GM18951 (cell line): ENCODE measurements around the gene RAB6A.

Experiments
- POLR2A ChIP-seq: IDR thresholded peaks from 4 replicates; pipeline ENCODE4 v1.6.1; 2011; ENCODE audit warnings: mild to moderate bottlenecking; ENCODE audit not compliant: insufficient read length, insufficient read depth; ENCODE audit errors: extremely low read depth
- in situ Hi-C: fragments of 300-500 bp; cut with MboI; formaldehyde crosslinking; loops from one replicate; pipeline ENCODE4 v1.12.0; 2022; ENCODE audit warnings: low sequenced_read_pairs, mixed read lengths, inconsistent platforms; ENCODE audit not compliant: unreplicated experiment

RAB6A gene

GRCh38 chr11:73651661-73652045 lies 109.2 kb downstream of the RAB6A start:
- in situ Hi-C loops = no loop called here
- no peak for TF ChIP-seq POLR2A

GRCh38 chr11:73651252-73651651 lies 109.6 kb downstream of the RAB6A start:
- in situ Hi-C loops = no loop called here
- TF ChIP-seq POLR2A = no peak

- no peak for TF ChIP-seq POLR2A
- in situ Hi-C loops = no loop called here
These were observed 110.5 kb downstream of the RAB6A start for GRCh38 chr11:73650400-73650799.

DNA sequence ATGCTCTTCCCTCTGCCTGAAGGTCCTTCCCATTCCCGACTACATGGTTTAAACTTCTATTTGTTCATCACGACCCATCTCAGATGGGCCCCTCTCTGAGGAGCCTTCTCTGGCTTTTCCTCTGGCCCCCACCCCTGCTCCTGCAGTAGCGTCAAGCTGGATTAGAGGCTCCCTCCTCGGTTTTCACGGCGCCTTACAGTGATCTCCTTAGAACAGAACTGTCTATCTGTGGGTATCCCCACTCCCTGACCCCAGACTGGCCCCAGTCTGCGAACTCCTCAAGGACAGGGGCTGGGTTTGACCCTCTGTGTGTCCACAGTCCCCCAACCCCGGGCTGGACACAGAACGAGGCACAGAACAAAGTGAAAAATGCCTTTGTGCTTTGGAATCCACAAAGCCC lies 111.7 kb downstream of the RAB6A start:
- in situ Hi-C loops = no loop called here
- TF ChIP-seq POLR2A = no peak

DNA sequence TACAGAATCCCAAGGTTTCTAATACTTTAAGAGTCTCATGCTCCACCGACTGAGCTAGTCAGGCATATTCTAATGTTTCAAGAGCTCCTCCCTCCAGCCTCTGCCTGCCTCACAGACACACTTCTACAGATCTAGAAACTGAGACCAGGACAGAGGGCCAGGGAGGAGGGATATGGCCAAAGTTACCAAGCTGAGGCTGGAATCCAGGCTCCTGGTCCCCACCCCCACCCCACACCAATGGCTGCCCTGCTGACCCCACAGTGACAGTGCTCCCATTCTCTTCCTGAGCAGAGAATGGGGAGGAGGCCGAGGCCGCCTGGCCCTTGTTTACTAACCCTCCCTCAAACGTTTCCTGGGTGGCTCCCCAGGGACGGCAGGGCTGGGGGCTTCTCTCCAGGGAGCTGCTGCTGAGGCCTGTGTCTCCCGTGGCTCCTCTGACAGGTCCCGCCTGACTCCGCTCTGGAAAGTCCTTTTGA lies 112.3 kb downstream of the RAB6A start:
- in situ Hi-C loops = no loop called here

GRCh38 chr11:73648121-73648520 lies 112.8 kb downstream of the RAB6A start:
- TF ChIP-seq POLR2A = no peak
- in situ Hi-C loops = no loop called here

More for the DNA sequence above, 112.3 kb downstream of the RAB6A start:
- no peak for TF ChIP-seq POLR2A

DNA sequence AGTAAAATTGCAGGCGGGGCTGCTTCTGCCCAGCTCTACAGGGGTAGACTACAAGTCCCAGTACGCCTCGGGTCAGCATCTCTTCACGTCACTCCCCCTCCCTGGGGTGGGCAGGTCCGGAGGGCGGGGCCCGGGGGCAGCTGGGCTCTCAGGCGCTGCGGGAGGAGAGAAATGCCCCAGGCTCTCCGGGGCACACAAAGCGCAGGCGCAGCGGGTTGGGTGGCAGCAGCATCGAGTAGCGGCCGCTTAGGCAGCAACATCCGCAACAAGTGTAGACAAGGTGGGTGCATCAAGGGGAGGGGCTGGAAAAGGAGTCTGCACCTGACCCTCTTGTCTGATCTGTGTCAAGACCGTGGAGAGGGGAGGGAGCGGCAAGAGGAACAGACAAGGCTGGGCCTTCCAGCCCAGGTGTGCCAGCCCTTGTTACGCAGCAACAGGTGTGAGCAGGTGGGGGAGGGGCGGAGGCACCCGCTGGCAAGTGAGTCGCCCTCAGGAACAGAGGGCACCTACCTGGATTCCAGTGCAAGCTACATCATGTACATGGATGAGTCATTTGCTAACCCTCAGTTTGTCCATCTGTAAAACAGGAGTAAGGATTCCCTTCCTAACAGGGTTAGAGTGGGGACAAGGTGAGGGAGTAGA lies 113.3 kb downstream of the RAB6A start:
- TF ChIP-seq POLR2A = no peak
- in situ Hi-C loops = no loop called here

GRCh38 chr11:73645972-73646631 lies 114.8 kb downstream of the RAB6A start, which contains the start of gene PLEKHB1:
Gene PLEKHB1 (plus strand): TSS chr11:73646581. CDS start chr11:73646609, 28 bp downstream.
- no peak for TF ChIP-seq POLR2A
- in situ Hi-C loops = no loop called here

DNA sequence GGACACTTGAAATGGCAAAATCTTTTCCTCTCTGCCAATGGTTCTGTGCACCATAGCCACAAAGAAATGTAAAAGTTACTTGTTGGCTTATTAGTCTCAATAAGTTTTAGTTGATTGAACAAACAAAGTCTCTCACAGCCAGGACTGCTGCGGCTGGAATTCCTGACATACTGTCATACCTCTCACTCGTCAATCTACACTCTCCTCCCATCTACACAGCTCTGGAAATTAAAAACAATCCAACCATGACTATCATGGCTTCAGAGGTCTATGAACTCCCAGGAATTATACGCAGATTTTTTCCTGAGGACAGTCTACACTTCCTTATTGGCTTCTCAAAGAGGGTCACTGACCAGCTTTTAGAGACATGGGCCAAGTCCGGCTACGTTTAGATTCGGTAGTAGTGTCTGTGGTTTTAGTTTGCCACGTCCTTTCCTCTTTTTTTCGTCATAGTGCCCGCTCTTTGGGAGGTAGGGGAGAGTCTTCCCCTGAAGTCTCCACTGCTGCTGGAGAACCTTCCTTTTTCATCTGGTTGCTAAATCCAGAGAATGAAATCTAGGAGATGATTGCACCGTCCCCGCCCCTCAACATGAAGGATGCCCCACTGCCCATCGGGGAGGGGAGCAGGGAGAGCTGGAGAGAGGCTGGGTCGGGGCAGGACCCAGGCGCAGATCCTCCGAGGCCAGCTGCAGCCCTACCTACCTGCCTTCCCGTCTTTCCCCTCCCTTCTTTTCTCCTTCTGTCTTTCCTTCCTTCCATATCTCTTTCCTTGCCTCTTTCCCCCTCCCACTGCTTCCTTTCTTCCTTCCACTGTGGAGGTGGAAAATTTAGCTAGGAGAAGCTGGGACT lies 115.5 kb downstream of the RAB6A start:
- no peak for TF ChIP-seq POLR2A
- in situ Hi-C loops = no loop called here

GRCh38 chr11:73641668-73642067 lies 119.2 kb downstream of the RAB6A start:
- TF ChIP-seq POLR2A = no peak
- in situ Hi-C loops = no loop called here

GRCh38 chr11:73640592-73640991 lies 120.3 kb downstream of the RAB6A start:
- no peak for TF ChIP-seq POLR2A
- in situ Hi-C loops = no loop called here

- in situ Hi-C loops = no loop called here
- no peak for TF ChIP-seq POLR2A
These were observed 123.9 kb downstream of the RAB6A start for GRCh38 chr11:73637012-73637411.

GRCh38 chr11:73636249-73636648 lies 124.6 kb downstream of the RAB6A start:
- no peak for TF ChIP-seq POLR2A
- in situ Hi-C loops = no loop called here
